Sigmoid colon (tissue), 4 donors: ENCODE results near the gene SNX3.

Experiments used
- CTCF ChIP-seq, 4 experiments: fragments of 450-650 bp in 3 of 4; fragments of 200-600 bp in 1 of 4; IDR thresholded peaks; one replicate each; pipeline ENCODE4 v1.5.1; 2016 to 2019; ENCODE audit warnings: antibody characterized with exemption in 4 of 4, mild to moderate bottlenecking in 3 of 4, moderate library complexity in 2 of 4
- EP300 ChIP-seq, 4 donors: sonication (generic); formaldehyde crosslinking; IDR thresholded peaks; one replicate each; pipeline ENCODE4 v1.6.1; 2017; ENCODE audit warnings: antibody characterized with exemption in 4 of 4

GRCh38 chr6:108268845-108269244 lies 8.0 kb upstream of the SNX3 start:
- TF ChIP-seq EP300 (IDR thresholded peaks at IDR 0.05) (no peak), CTCF (IDR thresholded peaks at IDR 0.05) (no peak)
